ENCODE results near the gene LGR4. TPM values are rescaled to one million over a fixed set of nuclear protein-coding genes. Genes with fewer than 3 reads are reported as not detected.

The LGR4 gene
- total and polyA plus RNA-seq, 2 donors from 2014 or later, result 22.7 to 109 TPM

DNA sequence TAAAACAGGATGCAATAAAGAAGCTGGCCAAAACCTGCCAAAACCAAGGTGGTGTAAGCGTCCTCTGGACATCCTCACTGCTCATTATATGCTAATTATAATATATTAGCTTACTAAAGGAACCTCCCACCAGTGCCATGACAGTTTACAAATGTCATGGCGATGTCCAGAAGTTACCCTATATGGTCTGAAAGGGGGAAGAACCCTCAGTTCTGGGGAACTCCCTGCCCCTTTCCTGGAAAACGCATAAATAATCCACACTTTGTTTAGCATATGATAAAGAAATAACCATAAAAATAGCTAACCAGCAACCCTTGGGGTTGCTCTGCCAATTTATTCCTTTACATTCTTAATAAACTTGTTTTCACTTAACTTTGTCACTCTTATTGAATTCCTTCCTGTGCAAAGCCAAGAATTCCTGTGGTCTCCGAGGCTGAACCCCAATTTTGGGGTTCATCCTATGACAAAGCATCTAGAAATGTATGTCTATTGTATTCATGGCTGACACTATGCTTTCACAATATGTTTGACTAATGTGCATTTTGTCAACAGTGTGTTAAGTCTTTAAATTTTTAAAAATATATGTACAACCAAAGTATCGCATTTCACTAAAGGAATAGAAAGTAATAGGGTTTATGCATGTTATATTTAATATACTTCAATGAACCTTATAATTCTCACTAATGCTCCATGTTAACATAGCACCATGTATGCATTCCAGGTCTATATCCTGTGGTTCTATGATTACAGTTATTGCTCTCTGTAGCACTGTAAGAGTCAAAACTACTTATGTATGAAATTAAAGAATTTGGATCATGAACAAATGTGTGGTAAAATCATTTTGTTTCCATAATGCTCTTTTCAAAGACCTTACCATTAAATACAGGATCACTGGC lies 25.1 kb downstream of the LGR4 start:
- H3K4me3 ChIP-seq (ENCODE audit: low read length in 3 of 3), result no peak overlapping the region
- peaks cover 0 to 41% (median 7%) of the 10 kb centered on the region in 3 donors for H3K4me1 ChIP-seq (ENCODE audit: control insufficient read depth in 2 of 3, insufficient read depth in 2 of 3, low read depth in 1 of 3, low read length in 3 of 3)
- H3K9ac ChIP-seq (ENCODE audit: low read length in 3 of 3), result no peak overlapping the region
- TF ChIP-seq, protein P1, sequence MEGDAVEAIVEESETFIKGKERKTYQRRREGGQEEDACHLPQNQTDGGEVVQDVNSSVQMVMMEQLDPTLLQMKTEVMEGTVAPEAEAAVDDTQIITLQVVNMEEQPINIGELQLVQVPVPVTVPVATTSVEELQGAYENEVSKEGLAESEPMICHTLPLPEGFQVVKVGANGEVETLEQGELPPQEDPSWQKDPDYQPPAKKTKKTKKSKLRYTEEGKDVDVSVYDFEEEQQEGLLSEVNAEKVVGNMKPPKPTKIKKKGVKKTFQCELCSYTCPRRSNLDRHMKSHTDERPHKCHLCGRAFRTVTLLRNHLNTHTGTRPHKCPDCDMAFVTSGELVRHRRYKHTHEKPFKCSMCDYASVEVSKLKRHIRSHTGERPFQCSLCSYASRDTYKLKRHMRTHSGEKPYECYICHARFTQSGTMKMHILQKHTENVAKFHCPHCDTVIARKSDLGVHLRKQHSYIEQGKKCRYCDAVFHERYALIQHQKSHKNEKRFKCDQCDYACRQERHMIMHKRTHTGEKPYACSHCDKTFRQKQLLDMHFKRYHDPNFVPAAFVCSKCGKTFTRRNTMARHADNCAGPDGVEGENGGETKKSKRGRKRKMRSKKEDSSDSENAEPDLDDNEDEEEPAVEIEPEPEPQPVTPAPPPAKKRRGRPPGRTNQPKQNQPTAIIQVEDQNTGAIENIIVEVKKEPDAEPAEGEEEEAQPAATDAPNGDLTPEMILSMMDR (IDR thresholded peaks at IDR 0.05; ENCODE audit: borderline replicate concordance, extremely low read depth, insufficient read depth), result no peak
- H3K27ac ChIP-seq (ENCODE audit: low read depth in 2 of 2, low read length in 2 of 2), result no peak overlapping the region
- H3K9me3 ChIP-seq (ENCODE audit: control insufficient read depth in 2 of 3, insufficient read depth in 1 of 3, low read length in 3 of 3), result no peaks in the 10 kb centered on the region
- no peaks in the 10 kb centered on the region for H3K36me3 ChIP-seq (ENCODE audit: control insufficient read depth in 2 of 3, insufficient read depth in 3 of 3, low read length in 3 of 3)
- intact Hi-C loops (cut with DNase I), result no loop called here
- H3K27me3 ChIP-seq (ENCODE audit: control insufficient read depth, insufficient read depth, low read length), result no peaks in the 10 kb centered on the region
- DNase-seq, result no peak
- FAIRE-seq, result no peak

DNA sequence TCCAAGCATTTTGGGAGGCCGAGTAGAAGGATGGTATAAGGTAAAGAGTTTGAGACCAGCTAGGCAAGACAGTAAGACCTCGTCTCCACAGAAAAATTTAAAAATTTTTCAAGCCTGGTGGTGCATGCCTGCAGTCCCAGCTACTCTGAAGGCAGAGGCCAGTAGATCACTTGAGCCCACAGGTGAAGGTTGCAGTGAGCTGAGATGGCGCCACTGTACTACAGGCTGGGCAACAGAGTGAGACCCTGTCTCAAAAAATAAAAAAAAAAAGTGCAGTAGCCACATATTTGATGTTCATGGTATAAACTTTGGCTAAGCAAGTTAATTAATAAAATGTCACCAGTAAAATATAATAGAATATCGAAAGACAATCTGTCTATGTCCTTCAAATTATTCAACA lies 27.0 kb downstream of the LGR4 start:
- TF ChIP-seq, protein P1 (IDR thresholded peaks at IDR 0.05; ENCODE audit: borderline replicate concordance, extremely low read depth, insufficient read depth), result no peak
- Histone ChIP-seq H3K27ac (ENCODE audit: low read depth in 2 of 2, low read length in 2 of 2) (no peak overlapping the region), H3K9me3 (ENCODE audit: control insufficient read depth in 2 of 3, insufficient read depth in 1 of 3, low read length in 3 of 3) (no peaks in the 10 kb centered on the region), H3K36me3 (ENCODE audit: control insufficient read depth in 2 of 3, insufficient read depth in 3 of 3, low read length in 3 of 3) (no peaks in the 10 kb centered on the region), H3K4me3 (ENCODE audit: low read length in 3 of 3) (no peak overlapping the region), H3K9ac (ENCODE audit: low read length in 3 of 3) (no peak overlapping the region), H3K4me1 (ENCODE audit: control insufficient read depth in 2 of 3, insufficient read depth in 2 of 3, low read depth in 1 of 3, low read length in 3 of 3) (peaks cover 0 to 34% (median 5%) of the 10 kb centered on the region in 3 donors), H3K27me3 (ENCODE audit: control insufficient read depth, insufficient read depth, low read length) (no peaks in the 10 kb centered on the region)
- no peak for FAIRE-seq
- intact Hi-C loops (cut with DNase I), result no loop called here
- no peak for DNase-seq

DNA sequence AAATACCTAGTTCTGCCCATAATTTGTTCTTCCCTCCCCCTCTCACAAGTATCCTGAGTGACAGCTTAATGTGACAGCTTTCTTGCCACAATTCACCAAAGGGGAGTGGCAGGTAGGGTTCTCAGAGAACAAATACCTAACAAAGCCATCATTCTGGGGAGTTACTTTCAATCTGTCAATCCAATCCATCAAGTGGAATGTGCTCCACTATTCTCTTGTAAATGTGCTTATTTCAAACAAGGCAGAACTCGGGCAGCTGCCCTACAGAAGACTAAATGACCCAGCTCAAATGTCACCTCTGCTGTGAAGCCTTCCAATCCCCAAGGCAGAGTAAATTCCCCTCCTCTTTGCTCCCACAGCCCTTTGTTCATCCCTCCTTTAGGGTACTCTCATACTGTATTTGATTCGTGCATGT lies 27.8 kb downstream of the LGR4 start:
- DNase-seq, result peak in 2 of 5 donors; percentile 53 to 56
- intact Hi-C loops (cut with DNase I), result no loop called here
- H3K9ac ChIP-seq (ENCODE audit: low read length in 3 of 3), result no peak overlapping the region
- H3K4me3 ChIP-seq (ENCODE audit: low read length in 3 of 3), result no peak overlapping the region
- H3K27ac ChIP-seq (ENCODE audit: low read depth in 2 of 2, low read length in 2 of 2), result no peak overlapping the region
- H3K9me3 ChIP-seq (ENCODE audit: control insufficient read depth in 2 of 3, insufficient read depth in 1 of 3, low read length in 3 of 3), result no peaks in the 10 kb centered on the region
- FAIRE-seq, result no peak
- TF ChIP-seq, protein P1 (IDR thresholded peaks at IDR 0.05; ENCODE audit: borderline replicate concordance, extremely low read depth, insufficient read depth), result no peak
- peaks cover 0 to 35% (median 5%) of the 10 kb centered on the region in 3 donors for H3K4me1 ChIP-seq (ENCODE audit: control insufficient read depth in 2 of 3, insufficient read depth in 2 of 3, low read depth in 1 of 3, low read length in 3 of 3)
- H3K27me3 ChIP-seq (ENCODE audit: control insufficient read depth, insufficient read depth, low read length), result no peaks in the 10 kb centered on the region
- no peaks in the 10 kb centered on the region for H3K36me3 ChIP-seq (ENCODE audit: control insufficient read depth in 2 of 3, insufficient read depth in 3 of 3, low read length in 3 of 3)

All from kidney (tissue), 14 donors.